Muscle layer of duodenum (tissue), 2 donors: ENCODE data around the gene CAST.

Experiments
- H3K27ac ChIP-seq: one replicate; pipeline ENCODE4 v1.7.0; 2013; ENCODE audit warnings: mild to moderate bottlenecking, low read length
- H3K27me3 ChIP-seq: one replicate; pipeline ENCODE4 v1.7.0; 2013; ENCODE audit warnings: low read depth, mild to moderate bottlenecking, control low read depth, low read length
- H3K36me3 ChIP-seq, 2 donors: one replicate each; pipeline ENCODE4 v1.7.0; 2013; ENCODE audit warnings: low read length in 2 of 2, control low read depth in 1 of 2, mild to moderate bottlenecking in 1 of 2; ENCODE audit not compliant: insufficient read depth in 2 of 2, control insufficient read depth in 1 of 2
- H3K4me1 ChIP-seq, 2 donors: one replicate each; pipeline ENCODE4 v1.7.0; 2013; ENCODE audit warnings: low read length in 2 of 2, mild to moderate bottlenecking in 2 of 2, control low read depth in 1 of 2, moderate library complexity in 1 of 2; ENCODE audit not compliant: insufficient read depth in 2 of 2, control insufficient read depth in 1 of 2
- H3K4me3 ChIP-seq, 2 donors: one replicate each; pipeline ENCODE4 v1.7.0; 2013; ENCODE audit warnings: low read length in 2 of 2, low read depth in 1 of 2, mild to moderate bottlenecking in 1 of 2
- H3K9me3 ChIP-seq, 2 donors: one replicate each; pipeline ENCODE4 v1.7.0; 2013; ENCODE audit warnings: low read length in 2 of 2, control low read depth in 1 of 2, mild to moderate bottlenecking in 1 of 2; ENCODE audit not compliant: control insufficient read depth in 1 of 2
- donor health status: healthy.

CAST gene

GRCh38 chr5:96702503-96703383, 40.6 kb downstream of the CAST start:
- Histone ChIP-seq H3K4me3 (peak overlapping the region; percentile 76 to 82), H3K27ac (peak overlapping the region; percentile 96), H3K4me1 (peaks cover 5 to 16% of the 10 kb centered on the region in 2 donors), H3K27me3 (no peaks in the 10 kb centered on the region), H3K9me3 (no peaks in the 10 kb centered on the region), H3K36me3 (peaks cover 0 to 4% of the 10 kb centered on the region in 2 donors)

GRCh38 chr5:96703384-96703920, 41.3 kb downstream of the CAST start:
- no peaks in the 10 kb centered on the region for H3K9me3 ChIP-seq
- H3K4me3 ChIP-seq: peak overlapping the region; percentile 76 to 82
- H3K36me3 ChIP-seq: peaks cover 0 to 4% of the 10 kb centered on the region in 2 donors
- no peaks in the 10 kb centered on the region for H3K27me3 ChIP-seq
- peak overlapping the region; percentile 96 for H3K27ac ChIP-seq
- H3K4me1 ChIP-seq: peaks cover 5 to 17% of the 10 kb centered on the region in 2 donors

- Histone ChIP-seq H3K4me1 (peaks cover 5 to 22% of the 10 kb centered on the region in 2 donors), H3K36me3 (peaks cover 0 to 4% of the 10 kb centered on the region in 2 donors), H3K9me3 (no peaks in the 10 kb centered on the region), H3K27me3 (no peaks in the 10 kb centered on the region), H3K4me3 (peak overlapping the region; percentile 76 to 82), H3K27ac (peak overlapping the region; percentile 96)
Measured at GRCh38 chr5:96703995-96704394, 41.8 kb downstream of the CAST start.

DNA sequence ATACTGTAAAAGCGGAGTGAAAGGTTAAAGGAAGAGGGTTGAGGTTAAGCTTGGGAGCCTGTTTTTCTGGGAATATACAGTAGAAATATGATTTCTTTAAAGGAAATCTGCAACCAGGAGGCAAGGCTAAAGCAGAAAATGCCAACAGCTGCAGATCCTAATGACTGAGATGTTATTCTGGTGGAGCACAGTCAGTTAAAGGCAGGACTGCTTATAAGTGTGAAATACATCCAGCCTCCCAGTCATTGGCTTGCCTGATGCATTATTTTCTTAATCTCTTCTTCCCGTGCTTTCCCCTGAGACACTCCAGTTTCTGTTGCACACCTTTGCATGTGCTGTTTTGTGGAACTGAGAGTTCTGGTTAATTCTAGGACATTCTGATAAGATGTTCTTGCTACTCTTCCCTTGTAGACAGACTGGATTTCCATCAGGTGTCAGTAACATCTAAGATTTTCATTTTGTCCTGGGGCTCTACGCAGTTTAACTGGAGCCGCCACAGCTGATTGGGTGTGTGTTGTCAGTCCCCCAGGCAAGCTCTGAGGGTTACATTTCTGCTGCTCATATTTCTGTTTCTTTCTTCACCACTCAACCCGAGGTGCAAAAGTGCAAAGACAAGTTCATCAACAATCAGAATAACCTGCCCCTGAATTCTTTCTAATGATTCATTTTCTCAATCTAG, 44.4 kb downstream of the CAST start:
- Histone ChIP-seq H3K27ac (no peak overlapping the region), H3K36me3 (peaks cover 0 to 4% of the 10 kb centered on the region in 2 donors), H3K4me3 (no peak overlapping the region), H3K4me1 (peaks cover 5 to 23% of the 10 kb centered on the region in 2 donors), H3K9me3 (no peaks in the 10 kb centered on the region), H3K27me3 (no peaks in the 10 kb centered on the region)

- no peak overlapping the region for H3K4me3 ChIP-seq
- peak overlapping the region; percentile 36 for H3K27ac ChIP-seq
- H3K4me1 ChIP-seq: peaks cover 5 to 35% of the 10 kb centered on the region in 2 donors
Measured at GRCh38 chr5:96708600-96708999, 46.4 kb downstream of the CAST start.

GRCh38 chr5:96709152-96709821, 47.1 kb downstream of the CAST start:
- Histone ChIP-seq H3K36me3 (peaks cover 0 to under 1% of the 10 kb centered on the region in 2 donors), H3K27me3 (no peaks in the 10 kb centered on the region), H3K4me3 (no peak overlapping the region), H3K27ac (peak overlapping the region; percentile 36), H3K4me1 (peaks cover under 1 to 35% of the 10 kb centered on the region in 2 donors), H3K9me3 (no peaks in the 10 kb centered on the region)

More at GRCh38 chr5:96708600-96708999, 46.4 kb downstream of the CAST start:
- Histone ChIP-seq H3K27me3 (no peaks in the 10 kb centered on the region), H3K9me3 (no peaks in the 10 kb centered on the region), H3K36me3 (no peaks in the 10 kb centered on the region)

DNA sequence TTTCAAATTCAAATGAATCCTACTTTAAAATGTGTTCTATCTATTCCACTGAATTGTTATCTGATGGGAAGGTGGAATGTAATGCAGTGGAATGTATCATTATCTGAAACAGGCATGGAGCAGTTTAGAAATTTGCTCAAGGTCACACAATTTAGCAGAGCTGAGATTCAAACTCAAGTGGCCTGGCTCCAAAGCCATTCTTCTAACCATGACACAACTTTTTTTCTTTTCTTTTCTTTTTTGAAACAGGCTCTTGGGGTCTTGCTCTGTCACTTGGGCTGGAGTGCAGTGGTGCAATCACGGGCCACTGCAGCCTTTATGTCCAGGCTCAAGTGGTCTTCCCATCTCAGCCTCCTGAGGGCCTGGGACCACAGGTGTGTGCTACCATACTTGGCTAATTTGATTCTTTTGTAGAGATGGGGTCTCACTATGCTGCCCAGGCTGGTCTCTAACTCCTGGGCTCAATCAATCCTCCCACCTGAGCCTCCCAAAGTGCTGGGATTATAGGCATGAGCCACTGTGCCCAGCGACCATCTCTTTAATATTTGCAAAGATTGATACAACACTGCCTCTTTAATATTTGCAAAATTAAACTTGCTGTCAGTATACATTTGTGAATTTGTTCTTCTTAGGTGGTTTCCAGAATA, 50.0 kb downstream of the CAST start:
- Histone ChIP-seq H3K27me3 (no peaks in the 10 kb centered on the region), H3K4me1 (peaks cover 21 to 44% of the 10 kb centered on the region in 2 donors), H3K9me3 (no peaks in the 10 kb centered on the region), H3K36me3 (peaks cover 0 to 5% of the 10 kb centered on the region in 2 donors), H3K27ac (no peak overlapping the region), H3K4me3 (no peak overlapping the region)

DNA sequence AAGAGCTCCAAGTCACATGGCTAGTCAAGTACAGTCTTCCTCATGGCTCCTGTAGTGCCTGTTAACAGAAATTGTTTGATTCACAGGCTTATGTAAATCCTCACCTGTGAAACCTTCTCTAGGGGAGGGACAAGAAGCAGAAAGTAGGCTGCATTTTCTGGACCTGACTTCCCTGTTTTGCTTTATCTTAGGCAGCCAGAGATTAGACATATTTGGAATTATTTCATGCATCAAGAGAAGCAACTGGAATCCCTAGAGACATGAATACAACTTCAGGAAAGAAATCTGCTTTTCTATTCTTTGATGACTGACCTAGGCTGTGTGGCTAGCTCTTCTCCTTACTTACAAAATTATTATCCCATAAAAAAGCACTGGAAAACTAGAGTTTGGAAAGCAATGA, 52.3 kb downstream of the CAST start:
- Histone ChIP-seq H3K4me1 (peaks cover 23 to 45% of the 10 kb centered on the region in 2 donors), H3K27ac (peak overlapping the region; percentile 83)

DNA sequence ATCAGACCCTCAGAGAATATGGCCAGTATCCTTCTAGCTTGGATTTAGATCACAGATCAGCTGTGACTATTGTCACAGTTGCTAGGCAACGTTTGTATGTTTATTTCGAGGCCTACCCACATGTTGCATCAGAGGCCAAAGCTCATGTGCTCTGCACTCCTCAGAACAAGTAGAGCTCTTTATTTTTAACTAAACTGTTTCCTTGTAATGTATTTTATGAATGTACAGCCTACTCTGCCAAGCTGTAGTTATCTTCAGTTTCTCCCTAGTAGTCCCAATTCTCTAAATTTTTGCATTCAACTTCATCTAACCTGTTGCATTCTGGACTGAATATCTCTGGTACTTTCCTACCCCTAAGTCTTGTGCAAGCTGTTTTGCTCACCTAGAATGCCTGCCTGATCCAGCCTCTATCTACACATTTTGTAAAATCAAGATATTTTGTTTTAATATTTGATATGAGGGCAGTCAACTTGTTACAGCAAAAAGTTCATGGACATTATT, 52.8 kb downstream of the CAST start:
- H3K36me3 ChIP-seq: peaks cover 0 to 5% of the 10 kb centered on the region in 2 donors
- H3K27ac ChIP-seq: peak overlapping the region; percentile 83
- no peaks in the 10 kb centered on the region for H3K9me3 ChIP-seq
- H3K27me3 ChIP-seq: no peaks in the 10 kb centered on the region
- no peak overlapping the region for H3K4me3 ChIP-seq
- H3K4me1 ChIP-seq: peaks cover 23 to 45% of the 10 kb centered on the region in 2 donors

More for the DNA sequence above, 52.3 kb downstream of the CAST start:
- Histone ChIP-seq H3K36me3 (peaks cover 0 to 5% of the 10 kb centered on the region in 2 donors), H3K9me3 (no peaks in the 10 kb centered on the region), H3K27me3 (no peaks in the 10 kb centered on the region), H3K4me3 (no peak overlapping the region)

- no peaks in the 10 kb centered on the region for H3K9me3 ChIP-seq
- no peaks in the 10 kb centered on the region for H3K27me3 ChIP-seq
- peaks cover 23 to 46% of the 10 kb centered on the region in 2 donors for H3K4me1 ChIP-seq
- H3K36me3 ChIP-seq: peaks cover 0 to 5% of the 10 kb centered on the region in 2 donors
- peak overlapping the region; percentile 83 for H3K27ac ChIP-seq
- no peak overlapping the region for H3K4me3 ChIP-seq
Measured at GRCh38 chr5:96716007-96716406, 53.8 kb downstream of the CAST start.
